Dedifferentiated amniotic fluid mesenchymal stem cell (primary cell): ENCODE data around the gene CADM4.
"Not testable (repeated sequence)": the region's sequence is repeated elsewhere in the genome, so short reads cannot be mapped to it uniquely, and the experiment has no call there.

Experiments used
- DNase-seq: peaks from one replicate; pipeline ENCODE4 v3.0.0-alpha.2; 2016; ENCODE audit errors: extremely low spot score

Gene CADM4

DNA sequence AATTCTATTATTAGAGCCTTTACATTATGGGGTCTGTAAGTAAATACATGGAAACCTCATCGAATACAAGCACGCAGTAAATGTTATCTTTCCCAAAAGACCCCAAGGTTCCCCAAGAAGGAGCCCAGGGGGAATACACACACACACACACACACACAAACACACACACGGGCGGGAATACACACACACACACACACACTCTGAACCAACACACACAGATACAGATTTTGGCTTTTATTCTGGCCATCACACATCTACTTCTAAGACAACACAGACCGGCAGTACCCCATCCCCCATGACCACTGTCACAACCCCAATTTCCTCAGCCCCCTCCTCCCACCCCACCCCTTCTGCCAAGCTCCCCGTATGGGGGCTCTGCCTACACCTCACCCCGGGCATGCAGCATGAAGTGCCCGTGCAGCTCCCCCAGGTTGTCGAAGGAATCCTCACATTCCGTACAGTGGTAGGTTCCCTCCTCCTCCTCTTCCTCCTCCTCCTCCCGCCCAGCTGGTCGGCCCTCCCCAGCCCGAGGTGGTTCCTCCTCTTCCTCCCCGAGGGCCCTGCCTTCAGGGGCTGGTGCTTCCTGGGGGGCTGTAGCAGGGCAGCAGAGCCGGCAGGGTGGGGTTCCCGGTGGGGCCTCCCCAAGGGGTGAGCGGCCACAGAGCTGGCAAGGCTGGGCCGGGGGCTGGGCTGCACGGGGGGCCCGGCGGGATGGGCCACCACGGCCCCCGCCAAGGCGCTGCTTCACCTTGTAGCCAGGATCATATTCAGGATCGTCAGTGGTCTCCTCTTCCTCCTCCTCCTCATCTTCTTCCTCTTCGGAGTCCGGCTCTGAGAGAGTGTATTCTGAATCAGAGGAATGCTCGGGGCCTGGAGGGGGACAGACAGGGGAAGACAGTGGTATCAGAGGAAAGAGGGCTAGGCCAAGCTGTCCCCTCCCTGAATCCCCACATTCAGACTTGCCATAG is 32.1 kb downstream of the CADM4 start:
- no peak for DNase-seq

DNA sequence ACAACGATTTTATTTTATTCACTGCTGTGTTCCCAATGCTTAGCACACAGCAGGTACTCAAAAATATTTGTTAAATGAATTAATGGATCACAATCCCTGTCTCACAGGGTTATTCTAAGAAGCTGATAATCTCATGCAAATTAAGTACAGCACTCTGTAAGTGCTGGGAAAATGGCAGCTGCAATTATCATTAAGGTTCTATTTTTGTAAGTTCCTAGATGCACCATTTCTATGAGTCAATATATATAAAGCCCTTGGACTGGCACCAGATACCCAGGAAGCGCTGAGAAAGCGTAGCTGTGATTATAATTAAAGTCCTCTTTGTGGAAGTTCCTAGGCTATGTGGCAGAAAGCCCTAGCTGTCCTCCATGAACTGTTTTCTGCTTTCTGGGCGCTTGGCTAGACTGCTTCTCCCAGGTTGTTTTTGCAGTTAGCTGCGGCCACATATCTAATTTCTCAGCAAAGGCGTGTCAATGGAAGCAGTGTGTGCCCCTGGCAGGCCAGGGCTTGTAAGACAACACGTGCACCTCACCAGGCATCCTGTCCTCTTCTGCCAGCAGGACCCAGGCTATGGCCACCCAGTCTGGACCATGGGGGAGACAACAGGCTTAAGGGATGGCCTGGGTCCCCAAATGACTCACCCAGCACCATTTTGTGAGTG is 33.0 kb downstream of the CADM4 start:
- no peak for DNase-seq

DNA sequence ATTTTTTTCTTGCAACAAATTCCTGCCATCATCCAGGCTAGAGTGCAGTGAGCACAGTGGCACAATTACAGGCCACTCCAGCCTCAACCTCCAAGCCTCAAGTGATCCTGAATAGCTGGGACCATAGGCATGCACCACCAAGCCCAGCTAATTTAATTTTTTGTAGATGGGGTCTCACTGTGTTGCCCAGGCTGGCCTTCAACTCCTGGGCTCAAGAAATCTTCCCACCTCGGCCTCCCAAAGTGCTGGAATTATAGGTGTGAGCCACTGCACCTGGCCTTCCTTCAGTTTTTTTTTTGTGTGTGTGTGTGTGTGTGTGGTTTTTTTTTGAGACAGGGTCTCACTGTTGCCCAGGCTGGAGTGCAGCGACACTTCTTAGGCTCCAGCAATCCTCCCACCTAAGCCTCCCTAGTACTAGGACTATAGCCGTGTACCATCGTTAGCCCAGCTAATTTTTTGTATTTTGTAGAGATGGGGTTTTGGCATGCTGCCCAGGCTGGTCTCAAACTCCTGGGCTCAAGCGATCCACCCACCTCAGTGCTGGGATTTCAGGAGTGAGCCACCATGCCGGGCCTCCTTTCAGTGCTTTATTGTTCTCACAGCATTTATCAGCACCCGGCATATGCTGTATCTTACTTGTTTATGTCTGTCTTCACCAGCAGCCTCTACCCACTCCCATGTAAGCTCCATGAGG is 33.6 kb downstream of the CADM4 start:
- no peak for DNase-seq

DNA sequence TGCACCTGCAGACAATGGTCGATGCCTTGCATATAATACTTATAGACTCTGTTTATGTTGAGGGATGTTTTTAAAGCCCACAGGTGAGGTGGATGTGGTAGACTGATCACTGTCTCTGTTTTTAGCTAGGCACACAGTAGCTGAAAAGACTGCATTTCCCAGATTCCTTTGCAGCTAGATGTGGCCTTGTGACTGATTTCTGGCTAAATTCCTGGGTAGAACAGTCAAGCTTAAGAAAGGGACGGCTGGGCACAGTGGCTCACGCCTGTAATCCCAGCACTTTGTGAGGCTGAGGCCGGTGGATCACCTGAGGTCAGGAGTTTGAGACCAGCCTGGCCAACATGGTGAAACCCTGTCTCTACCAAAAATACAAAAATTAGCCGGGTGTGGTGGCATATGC is 39.3 kb downstream of the CADM4 start:
- DNase-seq: not testable (repeated sequence)

DNA sequence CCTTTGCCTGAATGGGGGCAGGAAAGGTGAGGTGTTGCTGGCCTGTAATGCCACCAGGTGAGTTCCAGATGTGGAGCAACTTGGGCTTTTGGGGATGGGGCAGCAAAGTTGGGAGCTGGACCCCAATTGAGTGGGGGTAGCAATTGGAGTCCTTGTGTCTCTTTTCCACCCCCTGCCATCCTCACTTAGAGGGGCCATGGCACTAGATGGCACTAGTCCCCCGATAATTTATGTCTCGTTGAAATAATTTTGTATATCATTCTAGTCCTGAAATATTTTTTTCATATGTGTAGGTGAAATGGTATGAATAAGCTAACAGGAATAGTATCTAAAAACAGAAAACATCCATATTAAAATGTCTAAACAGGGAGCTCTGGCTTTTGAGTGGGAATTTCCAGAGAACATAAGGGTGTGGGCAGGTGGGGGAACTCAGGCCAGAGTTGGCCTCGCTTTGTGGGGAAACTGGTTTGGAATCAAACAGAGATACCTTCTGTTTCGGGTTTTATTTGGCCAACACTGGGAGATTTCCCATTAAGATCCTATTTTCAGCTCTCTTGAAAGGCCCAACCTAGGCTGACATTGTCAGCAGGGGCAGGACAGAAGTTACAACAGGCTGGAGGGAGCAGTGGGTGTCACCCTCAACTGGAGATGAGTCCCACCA is 39.9 kb downstream of the CADM4 start:
- no peak for DNase-seq

DNA sequence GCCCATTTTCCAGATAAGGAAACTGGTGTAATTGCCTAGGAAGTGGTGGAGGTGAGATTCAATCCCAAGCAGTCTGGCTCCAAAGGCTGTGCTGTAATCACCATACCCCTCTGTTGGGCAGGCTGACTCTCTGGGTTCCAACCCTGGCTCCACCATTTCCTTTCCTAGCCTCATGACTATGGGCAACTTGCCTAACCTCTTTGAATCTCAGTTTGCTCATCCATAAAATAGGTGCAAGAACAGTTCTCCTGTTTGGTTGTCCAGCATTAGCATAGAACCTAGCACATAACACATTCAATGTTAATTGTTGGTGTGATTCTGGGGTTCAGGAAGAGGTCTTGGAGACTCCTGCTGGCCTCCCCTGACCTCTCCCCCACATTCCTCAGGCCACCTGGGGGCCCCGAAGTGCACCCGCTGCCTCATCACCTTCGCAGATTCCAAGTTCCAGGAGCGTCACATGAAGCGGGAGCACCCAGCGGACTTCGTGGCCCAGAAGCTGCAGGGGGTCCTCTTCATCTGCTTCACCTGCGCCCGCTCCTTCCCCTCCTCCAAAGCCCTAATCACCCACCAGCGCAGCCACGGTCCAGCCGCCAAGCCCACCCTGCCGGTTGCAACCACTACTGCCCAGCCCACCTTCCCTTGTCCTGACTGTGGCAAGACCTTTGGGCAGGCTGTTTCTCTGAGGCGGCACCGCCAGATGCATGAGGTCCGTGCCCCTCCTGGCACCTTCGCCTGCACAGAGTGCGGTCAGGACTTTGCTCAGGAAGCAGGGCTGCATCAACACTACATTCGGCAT is 41.0 kb downstream of the CADM4 start:
- DNase-seq: no peak

DNA sequence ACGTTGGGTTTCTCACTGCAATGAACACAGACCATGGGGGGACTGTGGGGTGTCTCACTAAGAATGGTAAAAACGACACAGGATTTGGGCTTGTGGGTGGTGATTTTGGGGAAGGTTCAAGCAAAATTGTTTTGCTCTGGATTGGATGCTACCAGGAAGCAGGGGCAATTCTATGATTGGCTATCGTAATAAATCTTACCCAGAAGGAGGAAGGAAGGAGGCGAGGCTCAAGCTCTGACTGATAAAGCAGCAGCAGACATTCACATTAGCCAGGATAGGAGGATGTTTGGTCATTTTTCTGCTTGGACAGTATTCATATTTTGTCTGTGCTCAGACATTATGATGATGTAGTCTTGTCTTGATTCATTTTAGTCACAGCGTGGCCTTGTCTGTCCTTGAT is 41.8 kb downstream of the CADM4 start:
- DNase-seq: no peak

DNA sequence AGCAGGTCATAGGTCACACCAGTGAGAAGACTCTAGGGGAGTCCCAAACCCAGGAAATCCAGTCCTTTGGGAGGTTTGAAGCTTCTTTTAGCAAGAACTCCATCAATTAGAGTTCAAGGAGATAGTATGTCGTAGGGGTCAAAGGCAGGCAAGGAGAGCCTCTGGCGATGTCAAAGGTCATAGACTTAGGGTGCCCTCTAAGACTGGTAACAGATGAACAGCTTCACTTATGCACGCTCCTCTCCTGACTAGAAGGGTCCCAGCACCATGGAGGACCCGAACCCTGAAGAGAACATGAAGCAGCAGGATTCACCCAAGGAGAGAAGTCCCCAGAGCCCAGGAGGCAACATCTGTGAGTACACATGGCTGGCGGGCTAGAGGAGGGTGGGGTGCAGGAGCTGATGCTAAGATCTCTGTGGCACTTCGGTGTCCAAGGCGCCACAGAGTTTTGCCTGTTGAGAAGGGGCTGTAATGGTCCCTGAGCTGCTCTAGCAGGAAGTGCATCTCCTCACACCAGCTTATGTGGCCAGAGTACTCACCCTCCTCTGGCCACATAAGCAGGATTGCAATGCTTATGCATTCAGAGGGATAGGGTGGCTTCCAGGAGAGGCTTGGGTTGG is 42.7 kb downstream of the CADM4 start:
- DNase-seq: no peak

DNA sequence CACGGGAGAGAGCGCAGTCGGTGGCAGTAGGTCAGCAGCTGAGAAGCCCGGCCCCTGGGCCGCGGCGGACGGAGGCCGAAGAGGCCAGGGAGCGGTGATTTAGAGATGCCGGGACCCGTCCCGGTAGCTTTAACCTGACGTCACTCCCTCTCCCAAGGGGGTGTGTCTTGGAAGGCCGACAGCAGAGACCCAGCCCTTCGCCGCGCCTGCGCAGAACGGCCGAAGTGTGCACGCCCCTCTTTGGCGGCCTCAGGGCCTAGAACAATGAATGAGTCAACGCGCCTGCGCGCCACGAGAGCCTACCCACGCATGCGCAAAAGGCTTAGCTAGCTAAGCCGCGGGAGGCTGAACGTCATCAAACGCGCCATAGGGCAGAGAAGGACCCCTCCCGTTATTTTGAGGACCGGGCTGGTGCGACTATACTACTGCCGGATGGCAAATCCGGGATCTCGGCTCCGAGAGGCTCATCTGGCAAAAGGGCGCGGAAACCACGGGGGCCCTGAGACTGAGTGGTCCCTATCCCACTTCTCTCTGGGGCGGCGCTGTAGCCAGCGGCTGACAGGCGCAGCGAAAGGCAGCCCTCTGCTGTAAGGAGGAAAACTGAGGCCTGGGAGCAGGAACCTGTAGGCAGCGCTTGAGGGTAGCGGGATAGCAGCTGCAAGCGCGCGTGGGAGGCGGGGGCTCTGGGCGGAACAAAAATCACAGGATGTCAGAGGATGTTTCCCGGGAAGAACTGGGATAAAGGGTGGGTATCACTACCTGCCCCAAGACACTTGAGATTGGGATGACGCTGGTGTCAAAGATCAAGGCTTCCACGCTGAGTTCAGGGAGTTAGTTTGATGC is 43.4 kb downstream of the CADM4 start, which contains the start of the genes IRGQ and ZNF576:
Gene IRGQ (minus strand): TSS at position 136 of the 843 bp plus-strand sequence. CDS start 796 bp downstream, outside the sequence.
Gene ZNF576 (plus strand): TSS at position 597 of the 843 bp plus-strand sequence. CDS start 514 bp downstream, outside the sequence.
- DNase-seq: peak; percentile 99

DNA sequence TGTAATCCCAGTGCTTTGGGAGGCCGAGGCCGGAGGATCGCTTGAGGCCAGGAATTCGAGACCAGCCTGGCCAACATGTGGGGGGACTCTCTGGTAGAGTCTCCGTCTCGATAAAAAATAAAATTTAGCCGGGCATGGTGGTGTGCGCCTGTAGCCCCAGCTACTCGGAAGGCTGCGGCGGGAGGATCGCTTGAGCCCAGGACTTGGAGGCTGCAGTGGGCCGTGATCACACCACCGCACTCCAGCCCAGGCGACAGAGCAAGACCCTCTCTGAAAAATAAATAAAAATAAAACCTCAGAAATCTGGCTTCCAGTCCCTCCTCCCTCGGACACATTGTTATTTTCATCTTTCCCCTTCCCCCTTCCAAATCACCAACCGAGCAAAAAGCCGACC is 44.0 kb downstream of the CADM4 start:
- DNase-seq: no peak

DNA sequence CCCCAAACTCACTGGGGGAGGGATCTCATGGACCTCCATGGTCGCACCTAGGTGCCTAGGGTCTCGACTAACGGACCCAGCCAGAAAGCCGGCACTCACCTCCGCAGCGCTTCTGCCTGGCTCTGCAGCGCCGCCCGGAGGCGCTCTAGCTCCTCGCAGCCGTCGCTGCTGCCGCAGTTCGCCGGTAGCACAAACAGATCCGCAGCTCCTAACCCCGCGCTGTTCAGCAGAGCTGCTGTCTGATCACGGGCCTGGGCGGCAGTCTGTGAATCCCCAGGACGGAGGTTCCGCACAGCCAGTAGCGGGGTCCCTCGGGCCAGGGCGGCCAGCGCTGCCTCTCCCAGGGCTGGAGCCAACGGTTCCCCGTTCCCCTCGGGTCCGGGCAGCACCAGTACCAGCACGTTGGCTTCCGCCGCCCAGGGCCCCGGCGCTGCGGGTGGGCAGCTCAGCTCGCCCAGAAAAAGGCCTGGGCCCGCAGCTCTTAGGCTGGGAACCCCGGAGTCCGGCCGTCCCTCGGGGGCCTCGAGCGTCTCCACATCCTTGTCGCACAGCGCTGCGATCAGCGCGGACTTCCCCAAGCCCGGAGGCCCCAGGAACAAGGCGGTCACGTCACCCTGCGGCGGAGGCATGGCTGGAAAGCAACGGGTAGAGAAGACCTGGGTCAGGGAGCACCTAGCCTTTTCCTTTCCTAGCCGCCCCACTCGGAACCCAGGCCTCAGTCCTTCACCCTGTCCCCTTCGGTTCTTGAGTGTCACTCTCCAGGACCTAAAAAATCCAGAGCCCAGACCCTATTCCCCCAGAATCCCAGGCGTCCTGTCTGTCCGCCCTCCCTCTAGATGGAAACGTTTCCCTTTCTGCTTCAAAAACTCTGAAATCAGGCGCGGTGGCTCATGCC is 44.7 kb downstream of the CADM4 start:
- peak; percentile 38 for DNase-seq

DNA sequence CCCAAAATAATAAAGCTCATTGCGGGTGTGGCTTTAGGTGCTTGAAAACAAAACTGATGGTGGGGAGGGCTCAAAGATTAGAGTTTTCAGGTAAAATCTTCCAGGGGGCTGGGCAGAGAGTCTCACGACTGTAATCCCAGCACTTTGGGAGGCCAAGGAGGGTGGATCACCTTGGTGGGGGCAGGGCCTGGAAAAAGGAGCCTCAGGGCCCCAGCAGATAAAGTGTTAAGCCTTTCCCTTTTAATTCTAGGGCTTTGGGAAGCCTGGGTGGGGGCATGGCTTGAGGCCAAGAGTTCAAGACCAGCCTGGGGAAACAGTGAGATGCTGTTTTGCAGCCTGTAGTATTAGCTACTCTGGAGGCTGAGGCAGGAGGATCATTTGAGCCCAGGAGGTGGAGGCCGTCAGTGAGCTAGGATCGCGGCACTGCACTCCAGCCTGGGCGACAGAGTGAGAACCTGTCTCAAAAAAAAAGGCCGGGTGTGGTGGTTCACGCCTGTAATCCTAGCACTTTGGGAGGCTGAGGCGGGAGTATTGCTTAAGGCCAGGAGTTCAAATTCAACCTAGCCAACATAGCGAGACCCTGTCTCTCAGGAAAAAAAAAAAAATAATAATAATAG is 45.5 kb downstream of the CADM4 start:
- DNase-seq: no peak

DNA sequence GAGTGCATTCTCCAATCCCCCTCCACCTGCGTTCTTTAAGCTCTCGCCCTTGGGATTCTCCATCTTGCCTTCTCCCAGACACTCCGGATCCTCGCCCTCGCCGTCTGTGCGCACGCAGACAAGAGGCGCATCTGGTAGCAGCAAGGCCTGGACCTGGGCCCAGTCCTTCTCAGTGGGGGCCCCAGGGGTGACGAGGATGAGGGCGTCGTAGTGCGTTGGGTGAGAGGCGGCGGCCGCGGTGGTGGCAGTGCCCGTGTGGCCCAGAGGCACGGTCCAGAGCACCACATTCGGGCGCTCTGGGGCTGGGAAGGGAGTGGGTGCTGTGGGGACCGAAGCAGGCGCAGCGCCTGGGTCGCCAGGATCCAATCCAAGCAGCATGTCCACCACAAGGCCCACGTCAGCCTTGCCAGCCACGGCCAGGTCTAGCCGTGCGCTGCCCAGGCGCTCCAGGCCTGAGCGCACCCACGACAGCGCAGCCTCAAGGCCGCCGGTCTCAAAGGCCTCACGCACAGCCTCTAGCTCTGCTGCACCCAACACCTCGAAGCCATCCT is 46.8 kb downstream of the CADM4 start:
- DNase-seq: no peak

DNA sequence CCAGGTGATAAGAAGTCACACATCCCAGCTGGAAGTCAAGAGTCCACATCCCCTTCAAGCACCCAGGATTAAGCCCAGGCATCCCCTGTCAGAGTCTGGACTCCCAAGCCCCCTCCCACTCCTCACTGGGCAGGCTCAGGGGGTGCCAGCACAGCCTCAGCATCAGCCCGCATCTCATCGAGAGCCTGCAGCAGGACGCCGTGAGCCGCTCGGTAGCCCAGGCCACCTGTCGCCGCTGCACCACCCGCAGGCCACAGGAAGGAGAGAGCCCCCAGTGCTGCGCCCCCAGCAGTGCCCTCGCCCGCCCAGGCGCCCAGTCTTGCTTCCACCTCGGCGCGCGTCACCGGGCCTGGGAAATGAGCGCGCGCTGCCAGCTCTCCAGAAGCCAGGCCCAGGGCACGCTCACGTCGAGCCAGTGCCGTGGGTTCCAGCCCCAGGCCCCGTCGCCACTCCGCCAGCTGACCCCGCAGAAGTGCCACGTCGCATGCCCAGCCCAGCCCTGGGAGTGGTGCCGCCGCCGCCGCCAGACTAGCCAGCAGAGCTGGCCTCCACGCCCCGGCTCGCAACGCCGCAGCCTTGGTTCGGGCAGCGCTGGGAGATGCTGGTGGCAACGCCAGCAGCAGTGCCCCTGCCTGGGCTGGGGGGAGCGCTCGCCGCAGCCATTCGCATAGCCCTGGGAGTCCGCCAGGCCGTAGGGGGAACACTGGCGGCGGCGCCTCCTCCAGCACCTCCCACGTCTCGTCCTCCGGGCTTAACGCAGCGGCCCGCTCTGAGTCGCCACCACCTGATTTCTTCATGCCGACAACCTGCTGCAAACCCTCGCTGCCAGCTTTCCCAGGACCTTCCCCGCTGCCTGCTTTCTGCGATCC is 47.5 kb downstream of the CADM4 start:
- no peak for DNase-seq

DNA sequence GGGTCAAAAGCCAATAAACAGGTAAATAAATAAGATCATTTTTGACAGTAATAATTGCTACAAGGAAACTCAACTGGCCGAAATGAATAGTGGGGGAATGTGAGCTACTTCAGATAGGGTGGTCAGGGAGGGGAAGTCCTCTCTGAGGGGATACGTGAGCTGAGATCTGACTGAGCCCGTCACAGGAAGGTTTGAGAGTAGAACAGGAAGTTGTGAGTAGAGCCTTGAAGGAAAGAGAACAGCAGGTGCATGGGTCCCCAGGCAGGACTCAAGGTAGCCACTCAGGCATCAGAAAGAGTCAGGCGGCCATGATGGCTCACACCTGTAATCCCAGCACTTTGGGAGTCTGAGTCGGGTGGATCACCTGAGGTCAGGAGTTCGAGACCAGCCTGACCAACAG is 50.0 kb downstream of the CADM4 start:
- no peak for DNase-seq

DNA sequence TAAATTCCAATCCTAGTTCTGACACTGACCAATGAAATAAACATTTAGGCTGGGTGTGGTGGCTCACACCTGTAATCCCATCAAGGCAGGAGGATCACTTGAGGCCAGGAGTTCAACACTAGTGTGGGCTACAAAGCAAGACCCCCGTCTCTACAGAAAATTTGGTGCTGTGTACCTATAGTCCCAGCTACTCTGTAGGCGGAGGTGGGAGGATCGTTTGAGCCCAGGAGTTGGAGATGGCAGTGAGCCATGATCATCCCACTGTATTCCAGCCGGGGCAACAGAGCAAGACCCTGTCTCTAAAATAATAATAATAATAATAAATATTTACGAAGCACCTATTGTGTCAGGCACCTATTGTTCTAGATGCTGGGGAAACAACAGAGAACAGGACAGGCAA is 50.4 kb downstream of the CADM4 start:
- DNase-seq: no peak

DNA sequence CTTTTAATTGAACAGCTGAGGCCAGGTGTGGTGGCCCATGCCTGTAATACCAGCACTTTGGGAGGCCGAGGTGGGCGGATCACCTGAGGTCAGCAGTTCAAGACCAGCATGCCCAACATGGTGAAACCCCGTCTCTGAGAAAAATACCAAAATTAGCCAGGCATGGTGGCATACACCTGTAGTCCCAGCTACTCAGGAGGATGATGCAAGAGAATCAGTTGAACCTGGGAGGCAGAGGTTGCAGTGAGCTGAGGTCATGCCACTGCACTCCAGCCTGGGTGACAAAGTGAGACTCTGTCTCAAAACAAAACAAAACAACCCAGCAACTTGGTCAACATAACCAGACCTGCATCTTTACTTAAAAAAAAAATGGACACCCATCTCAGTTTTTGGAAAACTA is 52.6 kb downstream of the CADM4 start:
- DNase-seq: not testable (repeated sequence)
